BLaER1 treated with 17β-estradiol and CSF1 and Interleukin-3, amounts not matched to agents 10 nM and 100 nM (cell line): ENCODE results near the gene SAMD3.

Experiments
- H3K27ac ChIP-seq, 11 experiments: shearing (Covaris generic); formaldehyde crosslinking; 2 replicates each; pipeline ENCODE4 v1.8.1; 2022
- H3K27me3 ChIP-seq, 11 experiments: shearing (Covaris generic); formaldehyde crosslinking; 2 replicates each; pipeline ENCODE4 v1.8.1; 2022
- H3K36me3 ChIP-seq, 11 experiments: shearing (Covaris generic); formaldehyde crosslinking; 2 replicates each; pipeline ENCODE4 v1.8.1; 2022
- H3K4me1 ChIP-seq, 10 experiments: shearing (Covaris generic); formaldehyde crosslinking; 2 replicates each; pipeline ENCODE4 v1.8.1; 2022
- H3K4me2 ChIP-seq, 11 experiments: shearing (Covaris generic); formaldehyde crosslinking; 2 replicates each; pipeline ENCODE4 v1.8.1; 2022
- H3K4me3 ChIP-seq, 10 experiments: shearing (Covaris generic); formaldehyde crosslinking; 2 replicates each; pipeline ENCODE4 v1.8.1; 2022
- H3K9ac ChIP-seq, 11 experiments: shearing (Covaris generic); formaldehyde crosslinking; 2 replicates each; pipeline ENCODE4 v1.8.1; 2022
- H3K9me3 ChIP-seq, 11 experiments: shearing (Covaris generic); formaldehyde crosslinking; replicated peaks in 1 of 11; 2 replicates each; pipeline ENCODE4 v1.8.1; 2022
- H4K20me1 ChIP-seq, 11 experiments: shearing (Covaris generic); formaldehyde crosslinking; 2 replicates each; pipeline ENCODE4 v1.8.1; 2022
- Cebpa-rat ChIP-seq, 11 experiments: shearing (Covaris generic); IDR thresholded peaks; 2 replicates each; pipeline ENCODE4 v1.8.1; 2022

SAMD3 gene

GRCh38 chr6:130098317-130098716, 124.4 kb downstream of the SAMD3 start:
- Histone ChIP-seq H3K4me2 (no peak overlapping the region), H3K9me3 (no peaks in the 10 kb centered on the region), H3K36me3 (peaks cover 79 to 98% (median 92%) of the 10 kb centered on the region in 11 experiments), H4K20me1 (no peaks in the 10 kb centered on the region), H3K9ac (no peak overlapping the region), H3K27ac (no peak overlapping the region), H3K27me3 (no peaks in the 10 kb centered on the region), H3K4me1 (no peaks in the 10 kb centered on the region), H3K4me3 (no peak overlapping the region)
- TF ChIP-seq Cebpa-rat (IDR thresholded peaks at IDR 0.05): no peak
